Adrenal gland (tissue), 5 donors: Measurements from ENCODE around the gene DCD.

ENCODE experiments used
- POLR2A ChIP-seq, 2 donors: fragments of 450-650 bp; IDR thresholded peaks; one replicate each; pipeline ENCODE4 v1.6.1; 2017; ENCODE audit warnings: antibody characterized with exemption in 2 of 2, mild to moderate bottlenecking in 2 of 2, moderate library complexity in 1 of 2
- TF ChIP-seq, protein P1 (sequence below), 6 experiments: fragments of 450-650 bp in 4 of 6; fragments of 200-600 bp in 2 of 6; sonication (generic) in 1 of 6; IDR thresholded peaks; 1 replicate in 5 of 6; 2 replicates in 1 of 6; pipeline versions ENCODE4 v1.5.1 to v1.8.0; 2016 to 2021; ENCODE audit warnings: antibody characterized with exemption in 6 of 6, mild to moderate bottlenecking in 2 of 6, moderate library complexity in 1 of 6
- donor health status: DM: no; HTN: no; CAD: no.

DNA sequence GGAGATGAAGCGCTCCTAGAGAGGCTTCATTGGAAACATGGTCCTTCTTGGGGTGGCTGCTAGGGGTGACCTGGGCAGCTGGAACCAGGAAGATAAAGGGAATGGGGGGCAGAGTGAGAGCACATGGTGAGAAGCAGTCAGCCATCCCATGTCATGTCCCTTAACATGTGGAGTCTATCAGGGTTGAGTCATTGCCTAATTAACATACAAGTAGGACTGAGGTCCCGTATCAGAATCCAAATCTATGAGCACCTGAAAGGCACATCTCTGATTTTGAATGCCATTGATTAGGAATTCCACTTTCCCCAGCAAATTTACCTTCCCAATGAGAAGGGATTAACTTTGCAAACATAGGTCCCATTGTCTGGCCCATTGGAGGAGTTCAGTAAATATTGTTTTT, 39.4 kb downstream of the DCD start:
- TF ChIP-seq, protein P1, sequence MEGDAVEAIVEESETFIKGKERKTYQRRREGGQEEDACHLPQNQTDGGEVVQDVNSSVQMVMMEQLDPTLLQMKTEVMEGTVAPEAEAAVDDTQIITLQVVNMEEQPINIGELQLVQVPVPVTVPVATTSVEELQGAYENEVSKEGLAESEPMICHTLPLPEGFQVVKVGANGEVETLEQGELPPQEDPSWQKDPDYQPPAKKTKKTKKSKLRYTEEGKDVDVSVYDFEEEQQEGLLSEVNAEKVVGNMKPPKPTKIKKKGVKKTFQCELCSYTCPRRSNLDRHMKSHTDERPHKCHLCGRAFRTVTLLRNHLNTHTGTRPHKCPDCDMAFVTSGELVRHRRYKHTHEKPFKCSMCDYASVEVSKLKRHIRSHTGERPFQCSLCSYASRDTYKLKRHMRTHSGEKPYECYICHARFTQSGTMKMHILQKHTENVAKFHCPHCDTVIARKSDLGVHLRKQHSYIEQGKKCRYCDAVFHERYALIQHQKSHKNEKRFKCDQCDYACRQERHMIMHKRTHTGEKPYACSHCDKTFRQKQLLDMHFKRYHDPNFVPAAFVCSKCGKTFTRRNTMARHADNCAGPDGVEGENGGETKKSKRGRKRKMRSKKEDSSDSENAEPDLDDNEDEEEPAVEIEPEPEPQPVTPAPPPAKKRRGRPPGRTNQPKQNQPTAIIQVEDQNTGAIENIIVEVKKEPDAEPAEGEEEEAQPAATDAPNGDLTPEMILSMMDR (IDR thresholded peaks at IDR 0.05): no peak
- TF ChIP-seq POLR2A (IDR thresholded peaks at IDR 0.05): no peak
